HG03575 (cell line): Measurements from ENCODE around the gene MYO1E.
"Not testable (repeated sequence)": the region's sequence is repeated elsewhere in the genome, so short reads cannot be mapped to it uniquely, and the experiment has no call there.

Experiments used
- ATAC-seq: cut with Tn5 transposase; IDR thresholded peaks from one replicate; pipeline ENCODE4 v1.9.1; 2021; ENCODE audit not compliant: unreplicated experiment, insufficient number of reproducible peaks, low FRiP score; ENCODE audit errors: extremely low read depth

Gene MYO1E

GRCh38 chr15:59301527-59301926 lies 71.1 kb downstream of the MYO1E start:
- no peak for ATAC-seq

DNA sequence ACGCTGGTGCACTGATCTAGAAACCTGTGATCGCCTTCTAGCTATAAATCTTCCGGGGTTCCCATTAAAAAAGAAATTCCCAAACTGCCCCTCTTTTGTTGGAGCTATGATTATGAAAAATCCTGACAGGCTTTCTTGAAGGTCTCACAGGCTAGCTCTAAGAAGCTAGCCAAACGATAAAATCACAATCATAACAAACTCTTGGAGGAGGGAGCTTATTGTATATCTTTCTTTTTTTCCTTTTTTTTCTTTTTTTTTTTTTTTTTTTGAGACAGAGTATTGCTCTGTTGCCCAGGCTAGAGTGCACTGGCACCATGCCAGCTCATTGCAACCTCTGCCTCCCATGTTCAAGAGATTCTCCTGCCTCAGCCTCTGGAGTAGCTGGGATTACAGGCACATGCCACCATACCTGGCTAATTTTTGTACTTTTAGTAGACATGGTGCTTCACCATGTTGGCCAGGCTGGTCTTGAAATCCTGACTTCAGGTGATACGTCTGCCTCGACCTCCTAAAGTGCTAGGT lies 72.0 kb downstream of the MYO1E start:
- ATAC-seq = no peak

- no peak for ATAC-seq
Observed at GRCh38 chr15:59299929-59300617, 72.6 kb downstream of the MYO1E start.

DNA sequence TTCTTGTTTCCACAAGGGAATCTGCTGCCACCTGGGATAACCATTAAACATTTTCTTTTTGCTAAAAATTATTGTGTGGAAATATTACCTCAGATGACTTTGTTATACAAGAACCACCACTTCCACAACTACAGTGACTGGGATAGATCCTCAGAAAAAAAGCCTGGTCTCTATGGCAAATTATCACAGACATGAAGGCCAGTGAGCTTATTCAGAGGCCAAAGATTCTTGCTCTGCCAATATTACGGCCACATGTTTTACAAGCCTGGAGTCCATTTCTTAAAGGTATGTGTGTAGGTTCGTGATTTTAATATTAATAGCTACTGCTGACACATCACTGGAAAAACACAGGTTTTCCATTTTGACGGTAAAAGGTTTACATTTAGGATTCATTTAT lies 73.8 kb downstream of the MYO1E start:
- no peak for ATAC-seq

DNA sequence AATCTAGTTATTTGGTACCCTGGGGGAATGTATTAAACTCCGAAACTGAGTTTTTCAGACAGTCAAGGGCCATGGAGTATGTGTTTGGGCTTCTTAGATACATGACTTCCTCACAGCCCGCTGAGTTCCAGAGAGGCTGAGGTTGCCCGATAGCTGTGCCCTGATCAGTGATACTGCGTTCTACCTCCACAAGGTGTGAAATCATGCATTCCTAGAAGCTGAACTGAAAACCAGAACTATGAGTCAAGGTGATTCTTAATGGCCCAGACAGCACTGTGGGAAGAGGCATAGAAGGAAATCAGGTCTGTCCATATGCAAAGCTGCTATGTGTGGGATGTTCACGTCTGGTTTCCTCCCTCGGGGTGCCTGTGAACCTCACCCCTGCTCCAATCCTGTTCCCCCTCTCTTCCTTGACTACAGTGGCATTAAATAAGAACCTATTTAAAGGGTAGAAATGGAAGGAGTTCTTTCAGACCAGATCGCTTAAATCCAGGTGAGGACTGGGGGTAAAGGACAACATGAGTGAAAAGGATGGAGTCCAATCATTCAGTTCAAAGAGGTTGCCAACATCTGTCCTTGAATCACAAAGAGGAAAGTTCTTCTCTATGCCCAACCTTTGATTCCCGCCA lies 74.3 kb downstream of the MYO1E start:
- peak; percentile 41 for ATAC-seq

DNA sequence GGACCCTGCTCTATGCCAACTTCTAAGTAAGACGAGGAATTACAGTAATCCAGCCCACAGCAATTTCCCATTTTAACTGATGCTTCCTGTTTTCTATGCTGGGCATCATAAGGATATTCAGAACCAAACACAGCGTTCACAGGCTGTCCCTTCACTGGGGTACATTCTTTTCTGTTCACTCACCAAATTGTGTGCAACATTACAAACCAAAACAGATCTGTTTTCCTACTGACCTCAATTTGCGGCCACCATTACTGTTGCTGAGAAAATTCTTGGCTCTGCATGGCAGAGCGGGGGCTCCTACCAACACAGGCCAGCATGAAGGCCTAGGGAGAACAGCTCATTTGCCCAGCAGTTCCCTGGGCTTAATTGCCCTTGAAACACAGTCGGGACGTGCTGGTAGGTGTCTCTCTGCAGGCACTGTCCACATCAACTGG lies 76.5 kb downstream of the MYO1E start:
- ATAC-seq = no peak

- ATAC-seq = no peak
Observed at GRCh38 chr15:59295261-59296001, 77.2 kb downstream of the MYO1E start.

DNA sequence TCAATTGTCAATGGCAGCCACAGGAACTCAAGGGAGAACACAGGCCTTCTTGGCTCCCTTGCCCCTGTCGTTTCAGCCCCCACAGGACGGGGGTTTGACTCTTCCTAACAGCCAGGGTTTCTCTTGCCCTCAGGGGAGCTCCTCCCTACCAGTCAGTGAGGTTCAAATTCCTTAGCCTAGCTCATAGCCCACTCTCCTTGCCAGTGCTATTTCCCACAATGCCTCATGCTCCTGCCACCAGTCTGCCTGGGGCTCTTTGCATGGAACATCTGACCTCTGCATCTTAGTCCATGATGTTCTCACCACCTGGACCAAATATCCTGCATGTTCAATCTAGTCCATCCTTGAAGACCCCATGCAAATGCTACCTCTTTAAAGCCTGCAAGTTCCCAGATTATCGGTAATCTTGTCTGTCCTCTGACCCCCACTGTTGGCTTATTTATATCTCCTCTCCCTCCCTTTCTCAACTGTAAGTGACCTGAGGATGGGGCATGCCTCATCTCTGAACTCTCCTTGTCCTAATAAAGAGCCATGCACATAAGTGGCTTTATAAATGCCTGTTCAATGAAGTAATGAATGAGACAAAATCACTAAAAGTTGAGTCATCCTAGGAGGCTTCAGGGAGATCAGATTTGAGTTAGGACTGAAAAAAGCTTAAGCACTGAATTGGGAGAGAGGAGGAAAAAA lies 78.0 kb downstream of the MYO1E start:
- ATAC-seq = no peak

DNA sequence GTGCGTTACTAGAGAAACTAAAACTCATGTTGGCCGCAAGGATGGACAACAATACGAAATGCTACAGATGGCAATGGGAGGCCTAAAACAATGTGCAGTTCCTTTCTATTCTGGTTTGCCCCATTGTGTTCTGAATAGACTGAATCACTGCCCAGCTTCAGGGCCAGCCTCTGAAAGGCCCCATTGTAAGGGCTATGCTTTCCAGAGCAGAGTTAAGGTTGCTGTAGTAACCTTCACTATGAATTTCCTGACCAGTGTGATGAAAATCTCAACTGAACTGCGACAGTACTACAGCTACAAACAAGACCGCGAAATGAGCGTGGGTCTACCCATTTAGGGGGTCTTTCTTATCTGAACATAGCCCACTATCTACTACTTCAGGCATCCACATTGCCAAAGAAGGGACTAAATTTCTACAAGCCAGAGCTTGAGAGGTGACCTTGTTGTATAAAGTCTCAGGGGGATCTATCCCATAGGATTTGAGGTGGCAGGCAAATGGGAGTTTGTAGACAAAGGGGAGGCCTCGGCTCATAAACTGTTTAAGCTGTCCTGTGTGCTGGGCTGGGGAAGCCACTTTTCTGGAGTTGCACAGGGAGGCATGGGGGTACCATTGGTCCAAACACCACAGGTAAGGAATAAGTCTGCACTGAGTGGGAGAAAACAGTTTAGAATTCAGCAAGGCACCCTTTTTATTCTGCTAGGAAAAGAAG lies 80.1 kb downstream of the MYO1E start:
- ATAC-seq = no peak

- ATAC-seq = no peak
Observed at GRCh38 chr15:59291213-59291549, 81.5 kb downstream of the MYO1E start.

GRCh38 chr15:59290295-59291212 lies 82.1 kb downstream of the MYO1E start:
- no peak for ATAC-seq

GRCh38 chr15:59289574-59289973 lies 83.1 kb downstream of the MYO1E start:
- no peak for ATAC-seq

- no peak for ATAC-seq
Observed at GRCh38 chr15:59283717-59284391, 88.8 kb downstream of the MYO1E start.

DNA sequence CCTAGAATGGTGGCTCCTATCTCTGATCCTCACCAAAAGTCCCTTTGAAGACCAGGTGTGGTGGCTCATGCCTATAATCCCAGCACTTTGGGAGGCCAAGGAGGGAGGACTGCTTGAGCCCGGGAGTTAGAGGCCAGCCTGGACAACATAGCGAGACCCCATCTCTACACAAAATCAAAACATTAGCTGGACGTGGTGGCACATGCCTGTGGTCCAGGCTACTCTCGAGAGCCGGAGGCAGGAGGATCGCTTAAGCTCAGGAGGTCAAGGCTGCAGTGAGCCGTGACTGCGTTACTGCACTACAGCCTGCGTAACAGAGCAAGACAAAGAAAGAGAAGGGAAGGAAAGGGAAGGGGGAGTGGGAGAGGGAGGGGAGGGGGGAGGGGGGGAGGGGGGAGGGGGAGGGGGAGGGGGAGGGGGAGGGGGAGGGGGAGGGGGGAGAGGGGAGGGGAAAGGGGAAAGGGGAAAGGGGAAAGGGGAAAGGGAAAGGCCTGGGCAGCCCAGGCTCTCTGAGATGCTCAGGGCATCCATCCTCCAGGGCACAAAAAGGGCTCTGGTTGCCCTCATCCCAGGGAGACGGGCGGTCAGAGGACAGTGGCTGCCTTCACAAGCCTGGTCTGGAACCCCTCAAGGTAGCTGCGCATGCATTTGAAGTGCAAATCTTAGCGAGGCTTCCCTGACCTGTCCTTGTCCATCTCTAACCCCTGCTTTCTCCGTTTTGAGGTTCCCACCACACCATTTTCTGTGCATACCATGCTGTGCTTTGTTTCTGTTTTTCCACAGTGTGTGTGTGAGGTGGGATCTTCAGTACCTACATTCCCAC lies 89.9 kb downstream of the MYO1E start:
- no peak for ATAC-seq

GRCh38 chr15:59281699-59282098 lies 91.0 kb downstream of the MYO1E start:
- no peak for ATAC-seq

DNA sequence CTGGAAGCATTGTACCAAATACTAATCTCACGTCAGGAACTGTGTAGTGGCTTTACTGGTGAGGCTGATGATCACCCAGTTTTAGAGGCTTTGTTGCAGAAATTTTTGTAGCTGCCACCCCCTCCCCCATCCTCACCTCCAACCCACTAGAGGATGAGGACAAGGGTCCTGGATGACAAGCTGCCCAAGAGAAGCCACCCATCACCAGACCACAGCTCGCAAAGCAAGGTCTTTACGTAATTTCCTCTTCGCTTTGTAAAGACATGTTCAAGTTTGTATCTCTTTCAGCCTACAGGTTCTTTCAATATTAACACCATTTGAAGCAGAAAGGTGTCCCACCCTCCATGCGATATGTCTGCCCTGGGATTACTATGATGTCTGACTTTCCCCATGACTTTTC lies 91.8 kb downstream of the MYO1E start:
- ATAC-seq = no peak

GRCh38 chr15:59280292-59280691 lies 92.4 kb downstream of the MYO1E start:
- ATAC-seq = not testable (repeated sequence)
